Stimulated activated CD8-positive, alpha-beta memory T cell treated with anti-CD3 and anti-CD28 coated beads, Interleukin-7, amount 100 ng/mL, for 24 hours (primary cell): ENCODE measurements around the gene CLDN6.

Experiments
- DNase-seq: peaks from one replicate; pipeline ENCODE4 v3.0.0-alpha.2; 2020; ENCODE audit warnings: low read depth

The CLDN6 gene

GRCh38 chr16:3051494-3051893, 33.5 kb upstream of the CLDN6 start:
- DNase-seq: no peak

GRCh38 chr16:3051009-3051408, 33.0 kb upstream of the CLDN6 start:
- no peak for DNase-seq

GRCh38 chr16:3050487-3050886, 32.5 kb upstream of the CLDN6 start:
- no peak for DNase-seq

GRCh38 chr16:3049921-3050481, 32.0 kb upstream of the CLDN6 start:
- DNase-seq: no peak

- DNase-seq: no peak
These were observed 29.4 kb upstream of the CLDN6 start for GRCh38 chr16:3047387-3047720.

- no peak for DNase-seq
These were observed 28.8 kb upstream of the CLDN6 start for GRCh38 chr16:3046641-3047386.

- no peak for DNase-seq
These were observed 28.0 kb upstream of the CLDN6 start, which contains the start of gene MMP25 for GRCh38 chr16:3045758-3046640. MMP25 (plus strand) TSS chr16:3046561; CDS start chr16:3046918, 357 bp downstream.

GRCh38 chr16:3044708-3045107, 26.7 kb upstream of the CLDN6 start:
- DNase-seq: no peak

GRCh38 chr16:3042376-3042775, 24.4 kb upstream of the CLDN6 start:
- DNase-seq: no peak

GRCh38 chr16:3038896-3039295, 20.9 kb upstream of the CLDN6 start:
- no peak for DNase-seq

GRCh38 chr16:3038256-3038655, 20.3 kb upstream of the CLDN6 start:
- DNase-seq: no peak

GRCh38 chr16:3036726-3037315, 18.8 kb upstream of the CLDN6 start, which contains the start of gene BICDL2:
BICDL2 (minus strand) TSS chr16:3036944; CDS start chr16:3035496, 1,448 bp downstream.
- DNase-seq: no peak

- no peak for DNase-seq
These were observed 18.2 kb upstream of the CLDN6 start for GRCh38 chr16:3035972-3036725.

- DNase-seq: no peak
These were observed 17.4 kb upstream of the CLDN6 start for GRCh38 chr16:3035289-3035971.

GRCh38 chr16:3032624-3033023, 14.6 kb upstream of the CLDN6 start:
- no peak for DNase-seq

GRCh38 chr16:3030222-3031212, 12.5 kb upstream of the CLDN6 start:
- no peak for DNase-seq

GRCh38 chr16:3029491-3030221, 11.7 kb upstream of the CLDN6 start:
- no peak for DNase-seq

GRCh38 chr16:3028716-3029319, 10.8 kb upstream of the CLDN6 start:
- DNase-seq: no peak
